ENCODE measurements around the gene TNKS1BP1.

- TF ChIP-seq POLR2A (IDR thresholded peaks at IDR 0.05; ENCODE audit: low read depth) (no peak), EP300 (IDR thresholded peaks at IDR 0.05) (no peak), POLR2AphosphoS5 (IDR thresholded peaks at IDR 0.05) (no peak)
- TF ChIP-seq, protein P1, sequence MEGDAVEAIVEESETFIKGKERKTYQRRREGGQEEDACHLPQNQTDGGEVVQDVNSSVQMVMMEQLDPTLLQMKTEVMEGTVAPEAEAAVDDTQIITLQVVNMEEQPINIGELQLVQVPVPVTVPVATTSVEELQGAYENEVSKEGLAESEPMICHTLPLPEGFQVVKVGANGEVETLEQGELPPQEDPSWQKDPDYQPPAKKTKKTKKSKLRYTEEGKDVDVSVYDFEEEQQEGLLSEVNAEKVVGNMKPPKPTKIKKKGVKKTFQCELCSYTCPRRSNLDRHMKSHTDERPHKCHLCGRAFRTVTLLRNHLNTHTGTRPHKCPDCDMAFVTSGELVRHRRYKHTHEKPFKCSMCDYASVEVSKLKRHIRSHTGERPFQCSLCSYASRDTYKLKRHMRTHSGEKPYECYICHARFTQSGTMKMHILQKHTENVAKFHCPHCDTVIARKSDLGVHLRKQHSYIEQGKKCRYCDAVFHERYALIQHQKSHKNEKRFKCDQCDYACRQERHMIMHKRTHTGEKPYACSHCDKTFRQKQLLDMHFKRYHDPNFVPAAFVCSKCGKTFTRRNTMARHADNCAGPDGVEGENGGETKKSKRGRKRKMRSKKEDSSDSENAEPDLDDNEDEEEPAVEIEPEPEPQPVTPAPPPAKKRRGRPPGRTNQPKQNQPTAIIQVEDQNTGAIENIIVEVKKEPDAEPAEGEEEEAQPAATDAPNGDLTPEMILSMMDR (IDR thresholded peaks at IDR 0.05) = no peak
Measured at GRCh38 chr11:57283231-57283990, 41.3 kb downstream of the TNKS1BP1 start.
